NOMO-1 (cell line): ENCODE results near the gene GLRX5.

ENCODE experiments used
- DNase-seq, 2 experiments: peaks; one replicate each; lab custom pipeline; 2025; ENCODE audit not compliant: unreplicated experiment in 2 of 2; lab: John Stamatoyannopoulos, UW

The GLRX5 gene

GRCh38 chr14:95534299-95535225 is at the start of gene GLRX5:
Gene GLRX5 (plus strand): TSS chr14:95535050. CDS start chr14:95535090, 40 bp downstream.
- peak; percentile 98 to 99 for DNase-seq

GRCh38 chr14:95485222-95485819 is 49.5 kb upstream of the GLRX5 start:
- no peak for DNase-seq

GRCh38 chr14:95486875-95487668 is 47.8 kb upstream of the GLRX5 start:
- no peak for DNase-seq

- no peak for DNase-seq
Observed at GRCh38 chr14:95487669-95488084, 47.2 kb upstream of the GLRX5 start.

GRCh38 chr14:95488376-95489213 is 46.3 kb upstream of the GLRX5 start:
- no peak for DNase-seq

GRCh38 chr14:95489214-95490137 is 45.4 kb upstream of the GLRX5 start:
- DNase-seq: no peak

- DNase-seq: no peak
Observed at GRCh38 chr14:95490138-95490509, 44.7 kb upstream of the GLRX5 start.

GRCh38 chr14:95490727-95491451 is 44.0 kb upstream of the GLRX5 start:
- no peak for DNase-seq

- no peak for DNase-seq
Observed at GRCh38 chr14:95491936-95492608, 42.8 kb upstream of the GLRX5 start.

- no peak for DNase-seq
Observed at GRCh38 chr14:95493503-95493902, 41.3 kb upstream of the GLRX5 start.

- no peak for DNase-seq
Observed at GRCh38 chr14:95493976-95494375, 40.9 kb upstream of the GLRX5 start.

- no peak for DNase-seq
Observed at GRCh38 chr14:95494456-95494855, 40.4 kb upstream of the GLRX5 start.

- DNase-seq: no peak
Observed at GRCh38 chr14:95495076-95495475, 39.8 kb upstream of the GLRX5 start.

- peak; percentile 68 to 80 for DNase-seq
Observed at GRCh38 chr14:95495538-95496025, 39.3 kb upstream of the GLRX5 start.

- DNase-seq: peak in 1 of 2 experiments; percentile 6
Observed at GRCh38 chr14:95496111-95496681, 38.7 kb upstream of the GLRX5 start.

GRCh38 chr14:95496690-95497259 is 38.1 kb upstream of the GLRX5 start:
- DNase-seq: peak in 1 of 2 experiments; percentile 64

GRCh38 chr14:95497561-95498011 is 37.3 kb upstream of the GLRX5 start:
- no peak for DNase-seq
